Mesenchymal stem cell (in vitro differentiated cells and primary cell): ENCODE measurements around the gene TMEM74B.
"Not testable (repeated sequence)": the region's sequence is repeated elsewhere in the genome, so short reads cannot be mapped to it uniquely, and the experiment has no call there.

Experiments used
- DNase-seq: peaks from one replicate; pipeline ENCODE4 v3.0.0-alpha.2; 2013
- H2AFZ ChIP-seq: one replicate; pipeline ENCODE4 v1.6.1; 2013; ENCODE audit warnings: low read depth, mild to moderate bottlenecking, control low read depth, inconsistent platforms, low read length, moderate library complexity
- H2AK5ac ChIP-seq: 2 replicates; pipeline ENCODE4 v1.6.1; 2013; ENCODE audit warnings: low read length, moderate library complexity, mild to moderate bottlenecking, inconsistent platforms; ENCODE audit not compliant: severe bottlenecking
- H2BK120ac ChIP-seq: one replicate; pipeline ENCODE4 v1.6.1; 2013; ENCODE audit warnings: low read depth, mild to moderate bottlenecking, inconsistent platforms, low read length, moderate library complexity
- H2BK12ac ChIP-seq, 2 experiments: one replicate each; pipeline ENCODE4 v1.6.1; 2013; ENCODE audit warnings: inconsistent platforms in 2 of 2, low read length in 2 of 2, mild to moderate bottlenecking in 2 of 2, moderate library complexity in 2 of 2, control low read depth in 1 of 2
- H2BK15ac ChIP-seq: one replicate; pipeline ENCODE4 v1.6.1; 2013; ENCODE audit warnings: mild to moderate bottlenecking, low read depth, inconsistent platforms; ENCODE audit not compliant: poor library complexity, severe bottlenecking
- H2BK5ac ChIP-seq: 2 replicates; pipeline ENCODE4 v1.6.1; 2013; ENCODE audit warnings: low read depth, mild to moderate bottlenecking, low read length, control low read depth, inconsistent platforms; ENCODE audit not compliant: poor library complexity, severe bottlenecking
- H3K14ac ChIP-seq, 2 experiments: one replicate each; pipeline ENCODE4 v1.6.1; 2013; ENCODE audit warnings: inconsistent platforms in 2 of 2, low read length in 2 of 2, control low read depth in 1 of 2, mild to moderate bottlenecking in 1 of 2, moderate library complexity in 1 of 2
- H3K18ac ChIP-seq, 2 experiments: one replicate each; pipeline ENCODE4 v1.6.1; 2013; ENCODE audit warnings: inconsistent platforms in 2 of 2, low read length in 2 of 2, control low read depth in 1 of 2, low read depth in 1 of 2, mild to moderate bottlenecking in 1 of 2
- H3K23ac ChIP-seq, 2 experiments: one replicate each; pipeline ENCODE4 v1.6.1; 2013; ENCODE audit warnings: inconsistent platforms in 2 of 2, low read length in 2 of 2, mild to moderate bottlenecking in 2 of 2, moderate library complexity in 2 of 2, control low read depth in 1 of 2
- H3K27ac ChIP-seq: 2 replicates; pipeline ENCODE4 v1.5.1; 2013; ENCODE audit warnings: mild to moderate bottlenecking, moderate library complexity, low read length, control low read depth, inconsistent platforms; ENCODE audit not compliant: poor library complexity, severe bottlenecking
- H3K27me3 ChIP-seq, 2 experiments: 2 replicates each; pipeline versions ENCODE4 v1.6.1 to v1.7.0; 2013; ENCODE audit warnings: low read length in 2 of 2, mild to moderate bottlenecking in 2 of 2, moderate library complexity in 2 of 2, control low read depth in 1 of 2, inconsistent platforms in 1 of 2; ENCODE audit not compliant: control insufficient read depth in 1 of 2, insufficient read depth in 1 of 2
- H3K36me3 ChIP-seq, 2 experiments: 2 replicates each; pipeline versions ENCODE4 v1.6.1 to v1.7.0; 2013; ENCODE audit warnings: low read length in 2 of 2, control low read depth in 1 of 2, inconsistent platforms in 1 of 2, low read depth in 1 of 2, mild to moderate bottlenecking in 1 of 2; ENCODE audit not compliant: insufficient read depth in 2 of 2, control insufficient read depth in 1 of 2
- H3K4ac ChIP-seq, 2 experiments: one replicate each; pipeline ENCODE4 v1.6.1; 2013; ENCODE audit warnings: inconsistent platforms in 2 of 2, low read length in 2 of 2, mild to moderate bottlenecking in 2 of 2, moderate library complexity in 2 of 2, control low read depth in 1 of 2, low read depth in 1 of 2
- H3K4me1 ChIP-seq: 2 replicates; pipeline ENCODE4 v1.6.1; 2013; ENCODE audit warnings: low read depth, low read length, control low read depth; ENCODE audit not compliant: control insufficient read depth, insufficient read depth
- H3K4me2 ChIP-seq: 2 replicates; pipeline ENCODE4 v1.6.1; 2013; ENCODE audit warnings: low read length, mild to moderate bottlenecking, inconsistent platforms; ENCODE audit not compliant: poor library complexity, severe bottlenecking
- H3K4me3 ChIP-seq, 2 experiments: 2 replicates each; pipeline versions ENCODE4 v1.5.1 to v1.7.0; 2013; ENCODE audit warnings: low read length in 2 of 2, mild to moderate bottlenecking in 2 of 2, control low read depth in 1 of 2, low read depth in 1 of 2; ENCODE audit not compliant: insufficient read depth in 1 of 2
- H3K79me1 ChIP-seq: replicated peaks from 2 replicates; pipeline ENCODE4 v1.6.1; 2013; ENCODE audit warnings: mild to moderate bottlenecking, control low read depth, low read length, inconsistent platforms; ENCODE audit not compliant: poor library complexity, severe bottlenecking
- H3K9ac ChIP-seq: 2 replicates; pipeline ENCODE4 v1.7.0; 2013; ENCODE audit warnings: mild to moderate bottlenecking, low read length, moderate library complexity
- H3K9me3 ChIP-seq: 2 replicates; pipeline ENCODE4 v1.7.0; 2013; ENCODE audit warnings: mild to moderate bottlenecking, low read length; ENCODE audit not compliant: control insufficient read depth
- H4K8ac ChIP-seq: one replicate; pipeline ENCODE4 v1.6.1; 2013; ENCODE audit warnings: inconsistent platforms, mild to moderate bottlenecking, low read length, moderate library complexity
- H4K91ac ChIP-seq: one replicate; pipeline ENCODE4 v1.6.1; 2013; ENCODE audit warnings: mild to moderate bottlenecking, low read length, inconsistent platforms
- WGBS: methylation state at CpG from one replicate; pipeline ENCODE4 v1.1.7; 2013; ENCODE audit warnings: mixed read lengths; 5-methylcytosine and 5-hydroxymethylcytosine counted together

Gene TMEM74B

DNA sequence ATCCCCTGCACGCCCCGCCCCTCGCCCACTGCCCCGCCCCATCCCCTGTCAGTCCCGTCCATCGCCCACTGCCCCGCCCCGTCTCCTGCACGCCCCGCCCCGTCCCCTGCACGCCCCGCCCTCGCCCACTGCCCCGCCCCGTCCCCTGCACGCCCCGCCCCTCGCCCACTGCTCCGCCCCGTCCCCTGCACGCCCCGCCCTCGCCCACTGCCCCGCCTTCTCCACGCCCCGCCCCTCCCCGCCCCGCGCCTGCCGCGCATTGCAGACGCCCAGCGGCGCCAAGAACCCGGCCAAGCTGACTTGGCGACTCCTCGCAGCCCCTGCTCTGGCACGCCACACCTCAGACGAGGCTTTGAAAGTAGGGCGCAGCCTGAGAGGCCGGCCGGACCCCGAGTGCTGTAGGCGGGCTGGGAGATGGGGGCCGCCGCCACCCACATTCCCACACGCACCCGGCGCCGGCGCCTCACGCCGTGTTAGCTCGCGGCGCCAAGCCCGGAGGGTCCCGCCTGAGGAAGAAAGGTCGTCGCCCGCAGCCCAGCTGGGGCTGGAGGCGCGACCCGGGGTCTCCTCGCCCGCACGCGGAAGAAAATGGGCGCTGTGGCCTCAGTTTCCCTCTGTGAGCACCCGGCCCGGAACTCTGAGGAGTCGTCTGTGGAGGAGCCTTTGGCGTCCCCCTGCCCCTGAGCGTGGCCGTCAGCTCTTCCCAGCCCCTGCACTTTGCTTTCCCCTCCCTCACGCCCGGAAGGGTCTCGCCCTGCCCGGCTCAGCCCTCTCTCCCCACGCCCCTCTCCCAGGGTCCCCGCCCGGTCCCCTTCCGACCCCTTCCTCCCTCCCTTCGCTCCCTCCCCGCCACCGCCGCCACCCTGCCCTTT lies 41.2 kb upstream of the TMEM74B start, which contains the start of gene RAD21L1:
Gene RAD21L1, plus strand, starts transcription at position 262 of the 872 bp plus-strand sequence. CDS start 2,410 bp downstream, outside the sequence.
- Histone ChIP-seq H3K18ac (peak within 1 kb of the TSS; percentile 68 to 95), H3K27me3 (peaks cover 0 to 47% of the 10 kb centered on the region in 2 experiments), H2BK15ac (peak within 1 kb of the TSS; percentile 80), H4K91ac (peak within 1 kb of the TSS; percentile 71), H3K79me1 (no peaks in the 10 kb centered on the region), H3K4ac (peak within 1 kb of the TSS; percentile 83 to 95), H3K36me3 (no peaks in the 10 kb centered on the region), H3K4me3 (peak within 1 kb of the TSS; percentile 81 to 83), H3K4me1 (no peaks in the 10 kb centered on the region), H2AK5ac (no peak within 1 kb of the TSS), H2AFZ (peak within 1 kb of the TSS; percentile 86), H3K9me3 (no peaks in the 10 kb centered on the region), H3K27ac (no peak within 1 kb of the TSS), H2BK5ac (no peak within 1 kb of the TSS), H2BK12ac (peak within 1 kb of the TSS; percentile 9 to 49), H3K4me2 (peak within 1 kb of the TSS; percentile 99), H3K14ac (peak within 1 kb of the TSS in 1 of 2 experiments; percentile 98), H2BK120ac (peak within 1 kb of the TSS; percentile 99), H4K8ac (peak within 1 kb of the TSS; percentile 87), H3K23ac (peak within 1 kb of the TSS; percentile 23 to 90), H3K9ac (peak within 1 kb of the TSS; percentile 66)
- DNase-seq = peak; percentile 80
- WGBS = under 1% methylated on average over 58 of the region's 88 CpGs

DNA sequence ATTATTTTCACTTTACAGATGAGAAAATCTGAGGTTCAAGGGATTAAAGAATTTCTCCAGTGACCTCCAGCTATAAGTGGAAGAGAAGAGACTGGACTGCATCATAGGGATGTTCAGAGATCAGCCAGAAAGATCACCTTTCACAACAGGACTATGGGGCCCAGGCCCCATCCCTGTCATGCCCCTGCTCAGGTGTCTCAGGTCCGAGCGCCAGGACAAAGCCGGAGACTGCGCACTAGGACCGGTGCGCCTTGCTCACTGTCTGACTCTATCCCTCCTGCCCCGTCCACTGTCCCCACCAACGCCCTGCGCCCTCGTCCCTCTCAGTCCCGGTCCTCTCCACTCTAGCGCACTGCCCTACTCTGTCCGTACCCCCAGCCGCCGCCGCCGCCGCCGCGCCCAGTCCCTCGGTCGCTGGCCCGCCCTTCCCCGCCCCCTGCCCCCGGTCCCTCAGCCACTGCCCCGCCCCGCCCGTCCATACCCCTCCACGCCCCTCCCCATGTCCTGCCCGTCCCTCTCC lies 40.5 kb upstream of the TMEM74B start:
- H2BK5ac ChIP-seq = no peak overlapping the region
- DNase-seq = no peak
- H3K27ac ChIP-seq = no peak overlapping the region
- peak overlapping the region in 1 of 2 experiments; percentile 98 for H3K14ac ChIP-seq
- H4K91ac ChIP-seq = peak overlapping the region; percentile 30
- H3K4ac ChIP-seq = peak overlapping the region in 1 of 2 experiments; percentile 29
- H2AFZ ChIP-seq = peak overlapping the region; percentile 21
- H2AK5ac ChIP-seq = no peak overlapping the region
- no peak overlapping the region for H2BK120ac ChIP-seq
- no peak overlapping the region for H2BK15ac ChIP-seq
- peaks cover 0 to 40% of the 10 kb centered on the region in 2 experiments for H3K27me3 ChIP-seq
- H4K8ac ChIP-seq = peak overlapping the region; percentile 81
- H3K18ac ChIP-seq = peak overlapping the region in 1 of 2 experiments; percentile 93
- H3K36me3 ChIP-seq = no peaks in the 10 kb centered on the region
- no peaks in the 10 kb centered on the region for H3K4me1 ChIP-seq
- no peaks in the 10 kb centered on the region for H3K79me1 ChIP-seq
- H3K23ac ChIP-seq = no peak overlapping the region
- 4% methylated on average over 20 of the region's 30 CpGs for WGBS
- peak overlapping the region; percentile 60 to 69 for H3K4me3 ChIP-seq
- no peaks in the 10 kb centered on the region for H3K9me3 ChIP-seq
- H2BK12ac ChIP-seq = peak overlapping the region in 1 of 2 experiments; percentile 19
- H3K4me2 ChIP-seq = peak overlapping the region; percentile 41
- H3K9ac ChIP-seq = no peak overlapping the region

- H2AK5ac ChIP-seq = no peak overlapping the region
- no peak overlapping the region for H2BK120ac ChIP-seq
- H3K4ac ChIP-seq = no peak overlapping the region
- no peak overlapping the region for H3K4me3 ChIP-seq
- no peaks in the 10 kb centered on the region for H3K79me1 ChIP-seq
- no peak overlapping the region for H3K9ac ChIP-seq
- no peaks in the 10 kb centered on the region for H3K36me3 ChIP-seq
- H3K4me2 ChIP-seq = no peak overlapping the region
- H3K4me1 ChIP-seq = no peaks in the 10 kb centered on the region
- H3K14ac ChIP-seq = no peak overlapping the region
- no peak overlapping the region for H4K8ac ChIP-seq
- no peak overlapping the region for H3K27ac ChIP-seq
- 91% methylated on average over 19 of the region's 20 CpGs for WGBS
- H3K9me3 ChIP-seq = no peaks in the 10 kb centered on the region
- H3K23ac ChIP-seq = no peak overlapping the region
- H2AFZ ChIP-seq = no peak overlapping the region
- DNase-seq = no peak
- H2BK5ac ChIP-seq = no peak overlapping the region
- no peak overlapping the region for H3K18ac ChIP-seq
- no peak overlapping the region for H2BK12ac ChIP-seq
- peaks cover 0 to 32% of the 10 kb centered on the region in 2 experiments for H3K27me3 ChIP-seq
- no peak overlapping the region for H4K91ac ChIP-seq
- no peak overlapping the region for H2BK15ac ChIP-seq
Observed at GRCh38 chr20:1224205-1224890, 39.6 kb upstream of the TMEM74B start.

DNA sequence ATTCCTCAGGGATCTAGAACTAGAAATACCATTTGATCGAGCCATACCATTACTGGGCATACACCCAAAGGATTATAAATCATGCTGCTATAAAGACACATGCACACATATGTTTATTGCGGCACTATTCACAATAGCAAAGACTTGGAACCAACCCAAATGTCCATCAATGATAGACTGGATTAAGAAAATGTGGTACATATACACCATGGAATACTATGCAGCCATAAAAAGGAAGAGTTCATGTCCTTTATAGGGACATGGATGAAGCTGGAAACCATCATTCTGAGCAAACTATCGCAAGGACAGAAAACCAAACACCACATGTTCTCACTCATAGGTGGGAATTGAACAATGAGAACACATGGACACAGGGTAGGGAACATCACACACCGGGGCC lies 38.0 kb upstream of the TMEM74B start:
- DNase-seq, H3K36me3 ChIP-seq, H3K14ac ChIP-seq, H3K4ac ChIP-seq, H3K4me1 ChIP-seq, H2AFZ ChIP-seq, H2BK5ac ChIP-seq, H3K18ac ChIP-seq, H3K9ac ChIP-seq, H3K27ac ChIP-seq, H2BK12ac ChIP-seq, H2BK120ac ChIP-seq, H3K4me2 ChIP-seq, H2BK15ac ChIP-seq, H3K79me1 ChIP-seq, H4K91ac ChIP-seq, H4K8ac ChIP-seq, H2AK5ac ChIP-seq, H3K9me3 ChIP-seq, H3K23ac ChIP-seq, H3K4me3 ChIP-seq: not testable (repeated sequence)
- no CpG with 5 or more reads among the region's 4 CpGs for WGBS
- peaks cover 0 to 16% of the 10 kb centered on the region in 2 experiments for H3K27me3 ChIP-seq
